Fibroblast of villous mesenchyme (primary cell): ENCODE measurements around the gene CDK9. TPM values are rescaled to one million over a fixed set of nuclear protein-coding genes. Genes with fewer than 3 reads are reported as not detected.
"Not testable (repeated sequence)": the region's sequence is repeated elsewhere in the genome, so short reads cannot be mapped to it uniquely, and the experiment has no call there.

Experiments used
- DNase-seq: peaks from one replicate; pipeline ENCODE4 v3.0.0-alpha.2; 2010; ENCODE audit warnings: low read depth
- H3K4me3 ChIP-seq: 2 replicates; pipeline ENCODE4 v1.5.1; 2011; ENCODE audit warnings: low read depth, mild to moderate bottlenecking, low read length
- CTCF ChIP-seq: IDR thresholded peaks from 2 replicates; pipeline ENCODE4 v1.5.1; 2012; ENCODE audit warnings: low read depth, mild to moderate bottlenecking, low read length; ENCODE audit not compliant: insufficient read depth
- total RNA-seq: library from RNA; depleted of rRNA; stranded (reverse); fragments of >200 nt; gene quantifications from 2 replicates; pipeline ENCODE4 v1.2.3, GENCODE V29; 2012

CDK9 gene
- total RNA-seq, 1 donor, result 50.1 TPM

- TF ChIP-seq CTCF, result no peak
- H3K4me3 ChIP-seq, result no peak overlapping the region
- DNase-seq, result no peak
These were observed 30.5 kb upstream of the CDK9 start for GRCh38 chr9:127755061-127756060.

GRCh38 chr9:127756233-127756632 lies 29.6 kb upstream of the CDK9 start:
- DNase-seq, result no peak
- no peak for TF ChIP-seq CTCF

GRCh38 chr9:127756776-127757175 lies 29.1 kb upstream of the CDK9 start:
- not testable (repeated sequence) for H3K4me3 ChIP-seq, DNase-seq

More at GRCh38 chr9:127756233-127756632, 29.6 kb upstream of the CDK9 start:
- no peak overlapping the region for H3K4me3 ChIP-seq

- no peak for DNase-seq
- no peak for TF ChIP-seq CTCF
- no peak overlapping the region for H3K4me3 ChIP-seq
These were observed 27.0 kb upstream of the CDK9 start for GRCh38 chr9:127758843-127759242.

GRCh38 chr9:127761061-127761460 lies 24.8 kb upstream of the CDK9 start:
- no peak for DNase-seq
- no peak for TF ChIP-seq CTCF
- H3K4me3 ChIP-seq, result no peak overlapping the region

GRCh38 chr9:127761491-127761956 lies 24.3 kb upstream of the CDK9 start:
- no peak for TF ChIP-seq CTCF
- DNase-seq, result no peak
- no peak overlapping the region for H3K4me3 ChIP-seq

- no peak for DNase-seq
- no peak overlapping the region for H3K4me3 ChIP-seq
These were observed 23.6 kb upstream of the CDK9 start for GRCh38 chr9:127762111-127762676.

More at GRCh38 chr9:127762111-127762676, 23.6 kb upstream of the CDK9 start:
- TF ChIP-seq CTCF, result no peak
